OCI-LY1 (cell line): ENCODE results near the gene ZFYVE26.

Experiments used
- H2AFZ ChIP-seq: fragments of 200-600 bp; sonication (generic), shearing (Covaris generic); 2 replicates; pipeline ENCODE4 v1.6.0; 2014; ENCODE audit warnings: antibody characterized with exemption, mild to moderate bottlenecking, low read length
- H3F3A ChIP-seq: fragments of 200-600 bp; sonication (generic), shearing (Covaris generic); 2 replicates; pipeline ENCODE4 v1.6.0; 2014; ENCODE audit warnings: mild to moderate bottlenecking, antibody characterized with exemption, low read length, moderate library complexity; ENCODE audit not compliant: insufficient read depth
- H3K27ac ChIP-seq: fragments of 200-600 bp; sonication (generic); 2 replicates; pipeline ENCODE4 v1.5.1; 2014; ENCODE audit warnings: low read length, mixed run types, mild to moderate bottlenecking, low read depth; ENCODE audit not compliant: poor library complexity, severe bottlenecking
- H3K27me3 ChIP-seq: fragments of 200-600 bp; sonication (generic); 2 replicates; pipeline ENCODE4 v1.6.0; 2014; ENCODE audit warnings: antibody characterized with exemption, mild to moderate bottlenecking, low read length, moderate library complexity; ENCODE audit not compliant: insufficient read depth
- H3K36me3 ChIP-seq: fragments of 200-600 bp; sonication (generic); 2 replicates; pipeline ENCODE4 v1.6.1; 2014; ENCODE audit warnings: mild to moderate bottlenecking, antibody characterized with exemption, low read length, moderate library complexity, mixed read lengths; ENCODE audit not compliant: insufficient read depth
- H3K4me1 ChIP-seq: fragments of 200-600 bp; sonication (generic); 2 replicates; pipeline ENCODE4 v1.5.1; 2014; ENCODE audit warnings: mild to moderate bottlenecking, low read length, moderate library complexity; ENCODE audit not compliant: insufficient read depth, severe bottlenecking
- H3K4me2 ChIP-seq: fragments of 200-600 bp; sonication (generic), shearing (Covaris generic); 2 replicates; pipeline ENCODE4 v1.6.1; 2014; ENCODE audit warnings: low read length
- H3K4me3 ChIP-seq: fragments of 200-600 bp; sonication (generic); 2 replicates; pipeline ENCODE4 v1.5.1; 2014; ENCODE audit warnings: low read length, low read depth, mild to moderate bottlenecking, mixed read lengths; ENCODE audit not compliant: poor library complexity, severe bottlenecking
- H3K79me2 ChIP-seq: fragments of 200-600 bp; shearing (Covaris generic); 2 replicates; pipeline ENCODE4 v1.6.1; 2016; ENCODE audit warnings: mixed run types, low read length, mixed read lengths; ENCODE audit not compliant: insufficient read depth
- H3K9ac ChIP-seq: fragments of 200-600 bp; sonication (generic), shearing (Covaris generic); 2 replicates; pipeline ENCODE4 v1.6.1; 2014; ENCODE audit warnings: mild to moderate bottlenecking, low read length, mixed read lengths
- H3K9me2 ChIP-seq: fragments of 200-600 bp; sonication (generic), shearing (Covaris generic); 2 replicates; pipeline ENCODE4 v1.6.1; 2014; ENCODE audit warnings: low read depth, mild to moderate bottlenecking, low read length, mixed read lengths
- H3K9me3 ChIP-seq: fragments of 200-600 bp; shearing (Covaris generic); 2 replicates; pipeline ENCODE4 v1.6.1; 2014; ENCODE audit warnings: low read length, mixed read lengths
- H4K20me1 ChIP-seq: fragments of 200-600 bp; sonication (generic), shearing (Covaris generic); 2 replicates; pipeline ENCODE4 v1.6.0; 2016; ENCODE audit warnings: mild to moderate bottlenecking, low read length; ENCODE audit not compliant: insufficient read depth
- EZH2 ChIP-seq: fragments of 200-600 bp; sonication (generic), shearing (Covaris generic); IDR thresholded peaks from 2 replicates; pipeline ENCODE4 v1.8.0; 2017; ENCODE audit warnings: borderline replicate concordance, mixed run types, mild to moderate bottlenecking, antibody characterized with exemption, low read length, moderate library complexity, mixed read lengths
- TF ChIP-seq, protein P1 (sequence below): fragments of 200-600 bp; sonication (generic), shearing (Covaris generic); IDR thresholded peaks from 2 replicates; pipeline ENCODE4 v1.5.1; 2017; ENCODE audit warnings: mild to moderate bottlenecking, antibody characterized with exemption, low read length, moderate library complexity, mixed read lengths

Gene ZFYVE26

DNA sequence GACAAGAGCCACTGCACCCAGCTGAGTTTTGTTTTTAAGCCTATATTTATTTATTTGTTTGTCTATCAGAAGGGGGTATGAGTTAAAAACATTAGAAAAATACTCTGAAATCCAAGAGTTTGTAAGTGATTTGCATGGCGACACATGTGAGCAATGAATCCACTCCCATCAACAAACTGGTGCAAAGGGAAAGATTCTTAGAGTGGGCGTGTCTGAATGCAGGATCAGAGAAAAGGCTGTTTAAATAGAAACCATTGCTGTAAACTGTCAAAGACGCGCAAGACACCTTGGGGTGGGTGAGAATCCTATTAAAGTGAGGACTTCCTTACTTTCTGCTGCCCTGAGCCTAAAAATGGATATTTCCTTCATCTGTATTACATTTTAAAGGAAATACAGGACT lies 51.9 kb downstream of the ZFYVE26 start:
- Histone ChIP-seq H3K9me2 (no peaks in the 10 kb centered on the region), H3K27ac (no peak overlapping the region), H4K20me1 (no peaks in the 10 kb centered on the region), H3K79me2 (no peaks in the 10 kb centered on the region), H3K36me3 (peaks cover 76% of the 10 kb centered on the region), H3K4me2 (no peak overlapping the region), H3K4me3 (no peak overlapping the region), H3K4me1 (no peaks in the 10 kb centered on the region), H2AFZ (no peak overlapping the region), H3K9ac (no peak overlapping the region), H3K9me3 (no peaks in the 10 kb centered on the region), H3F3A (no peaks in the 10 kb centered on the region), H3K27me3 (no peaks in the 10 kb centered on the region)
- TF ChIP-seq, protein P1, sequence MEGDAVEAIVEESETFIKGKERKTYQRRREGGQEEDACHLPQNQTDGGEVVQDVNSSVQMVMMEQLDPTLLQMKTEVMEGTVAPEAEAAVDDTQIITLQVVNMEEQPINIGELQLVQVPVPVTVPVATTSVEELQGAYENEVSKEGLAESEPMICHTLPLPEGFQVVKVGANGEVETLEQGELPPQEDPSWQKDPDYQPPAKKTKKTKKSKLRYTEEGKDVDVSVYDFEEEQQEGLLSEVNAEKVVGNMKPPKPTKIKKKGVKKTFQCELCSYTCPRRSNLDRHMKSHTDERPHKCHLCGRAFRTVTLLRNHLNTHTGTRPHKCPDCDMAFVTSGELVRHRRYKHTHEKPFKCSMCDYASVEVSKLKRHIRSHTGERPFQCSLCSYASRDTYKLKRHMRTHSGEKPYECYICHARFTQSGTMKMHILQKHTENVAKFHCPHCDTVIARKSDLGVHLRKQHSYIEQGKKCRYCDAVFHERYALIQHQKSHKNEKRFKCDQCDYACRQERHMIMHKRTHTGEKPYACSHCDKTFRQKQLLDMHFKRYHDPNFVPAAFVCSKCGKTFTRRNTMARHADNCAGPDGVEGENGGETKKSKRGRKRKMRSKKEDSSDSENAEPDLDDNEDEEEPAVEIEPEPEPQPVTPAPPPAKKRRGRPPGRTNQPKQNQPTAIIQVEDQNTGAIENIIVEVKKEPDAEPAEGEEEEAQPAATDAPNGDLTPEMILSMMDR = no peak
- TF ChIP-seq EZH2 = no peak

DNA sequence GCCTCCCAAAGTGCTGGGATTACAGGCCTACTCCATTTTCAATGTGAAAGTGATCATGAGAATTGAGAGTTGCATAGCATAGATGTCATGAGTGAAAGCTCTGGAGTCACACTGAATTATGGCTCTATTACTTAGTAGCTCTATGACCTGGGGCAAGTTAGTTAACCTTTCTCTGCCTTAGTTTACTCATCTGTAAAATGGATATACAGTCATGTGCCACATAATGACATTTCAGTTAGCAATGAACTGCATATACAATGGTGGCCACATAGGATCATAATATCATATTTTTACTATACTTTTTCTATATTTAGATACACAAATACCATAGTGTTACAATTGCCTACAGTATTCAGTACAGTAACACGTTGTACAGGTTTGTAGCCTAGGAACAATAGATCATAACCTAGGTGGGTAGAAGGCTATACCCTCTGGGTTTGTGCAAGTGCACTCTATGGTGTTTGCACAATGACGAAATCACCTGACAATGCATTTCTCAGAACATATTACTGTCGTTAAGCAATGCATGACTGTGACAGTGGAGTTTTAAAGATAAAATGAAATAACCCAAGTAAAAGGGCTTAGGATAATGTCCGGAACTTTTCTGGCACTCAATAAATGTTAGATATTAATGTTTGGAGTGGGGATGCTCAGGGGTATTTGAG lies 53.1 kb downstream of the ZFYVE26 start:
- no peak overlapping the region for H3K4me2 ChIP-seq

DNA sequence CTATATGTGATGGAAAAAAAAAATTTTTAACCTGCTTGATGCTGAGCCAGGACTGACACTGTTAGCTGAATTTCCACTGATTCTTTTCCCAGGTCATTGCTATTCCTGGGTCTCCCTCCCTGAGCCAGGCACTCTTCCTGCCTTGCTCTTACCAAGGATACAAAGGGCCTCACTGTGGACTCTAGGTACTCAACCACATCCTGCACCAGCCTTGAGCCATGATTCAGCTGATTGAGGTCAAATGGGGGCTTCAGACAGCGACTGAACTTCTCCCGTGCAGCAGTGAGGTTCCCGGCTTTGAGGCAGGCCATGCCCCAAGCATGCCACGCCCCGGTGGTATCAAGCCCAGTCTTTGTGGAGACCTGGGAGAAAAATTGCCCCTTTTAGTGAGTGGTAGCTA lies 54.3 kb downstream of the ZFYVE26 start:
- Histone ChIP-seq H4K20me1 (no peaks in the 10 kb centered on the region), H3K27ac (no peak overlapping the region), H3K9me2 (no peaks in the 10 kb centered on the region), H3K9me3 (no peaks in the 10 kb centered on the region), H3K36me3 (peaks cover 52% of the 10 kb centered on the region; the same call in 1 of the 2 replicates), H3K79me2 (no peaks in the 10 kb centered on the region), H3K4me3 (no peak overlapping the region), H3K4me1 (no peaks in the 10 kb centered on the region), H3K9ac (no peak overlapping the region), H3F3A (no peaks in the 10 kb centered on the region), H3K4me2 (no peak overlapping the region), H2AFZ (no peak overlapping the region), H3K27me3 (no peaks in the 10 kb centered on the region)
- TF ChIP-seq, protein P1 = no peak
- no peak for TF ChIP-seq EZH2

More for the DNA sequence above, 53.1 kb downstream of the ZFYVE26 start:
- no peaks in the 10 kb centered on the region for H3F3A ChIP-seq
- H3K4me3 ChIP-seq = no peak overlapping the region
- no peaks in the 10 kb centered on the region for H3K4me1 ChIP-seq
- H3K27me3 ChIP-seq = no peaks in the 10 kb centered on the region
- TF ChIP-seq EZH2 = no peak
- TF ChIP-seq, protein P1 = no peak
- no peaks in the 10 kb centered on the region for H3K9me3 ChIP-seq
- H3K9me2 ChIP-seq = no peaks in the 10 kb centered on the region
- H4K20me1 ChIP-seq = no peaks in the 10 kb centered on the region
- H3K36me3 ChIP-seq = peaks cover 64% of the 10 kb centered on the region; the same call in 1 of the 2 replicates
- no peaks in the 10 kb centered on the region for H3K79me2 ChIP-seq
- no peak overlapping the region for H3K27ac ChIP-seq
- no peak overlapping the region for H2AFZ ChIP-seq
- no peak overlapping the region for H3K9ac ChIP-seq
